Esophagus mucosa (tissue), 1 donor: ENCODE measurements around the gene KCNG2. TPM values are rescaled to one million over a fixed set of nuclear protein-coding genes. Genes with fewer than 3 reads are reported as not detected.
A peak's percentile ranks its signal among the peaks of the same experiment; 100 is the strongest.

Experiments used
- ATAC-seq: fragments of 200-7000 bp; cut with Tn5 transposase; one replicate; pipeline ENCODE4 v1.9.1; 2020
- total RNA-seq: library from RNA; stranded (reverse); gene quantifications from one replicate; pipeline ENCODE4 v1.2.4, GENCODE V29; 2023
- donor health status: DM: yes; HTN: yes; CAD: no.

KCNG2 gene
- total RNA-seq, 1 donor from 2014 or later, result 0.20 TPM

- ATAC-seq, result peak; percentile 17
Measured at GRCh38 chr18:79927607-79928562, 130.1 kb downstream of the KCNG2 start.

DNA sequence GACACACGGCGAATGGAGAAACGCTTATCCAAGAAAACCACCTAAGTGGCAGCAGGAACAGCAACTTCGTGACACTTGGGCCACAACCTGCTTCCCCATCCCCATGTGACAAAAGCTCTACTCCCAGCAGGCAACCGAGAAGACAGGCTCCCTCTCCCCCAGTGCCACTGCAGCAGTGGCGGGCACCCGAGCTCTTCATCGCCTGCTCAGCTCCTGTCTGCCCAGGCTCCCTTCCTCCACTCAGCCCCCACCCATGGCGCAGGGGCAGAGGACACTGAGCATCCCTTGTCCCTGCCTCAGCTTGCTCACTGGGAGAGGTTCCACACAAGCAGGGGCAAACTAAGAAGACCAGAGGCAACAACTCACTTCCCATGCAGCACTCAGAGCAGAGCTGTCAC lies 130.8 kb downstream of the KCNG2 start:
- no peak for ATAC-seq

DNA sequence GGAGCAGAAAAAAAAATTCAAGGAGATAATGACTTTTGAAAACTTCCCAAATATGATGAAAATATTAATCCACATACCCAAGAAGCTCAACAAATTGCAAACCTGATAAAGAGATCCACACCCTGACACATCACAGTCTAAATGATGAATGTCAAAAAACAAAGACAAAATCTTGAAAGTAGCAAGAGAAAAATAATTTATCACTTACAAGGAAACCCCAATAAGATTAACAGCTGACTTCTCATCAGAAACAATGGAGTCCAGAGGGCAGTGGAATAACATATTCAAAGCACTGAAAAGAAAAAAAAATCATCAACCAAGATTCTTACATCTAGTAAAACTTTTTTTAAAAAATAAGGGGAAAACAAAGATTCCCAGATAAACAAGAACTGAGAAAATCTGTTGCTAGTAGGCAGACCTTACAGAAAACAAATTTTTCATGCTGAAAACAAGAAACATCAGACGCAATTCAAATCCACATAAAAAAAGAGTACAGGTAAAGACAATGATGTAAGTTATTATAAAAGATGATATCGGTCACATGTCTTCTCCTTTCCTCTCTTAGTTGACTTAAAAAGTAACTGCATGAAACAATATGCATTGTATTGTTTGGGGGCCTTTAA lies 132.4 kb downstream of the KCNG2 start:
- no peak for ATAC-seq

DNA sequence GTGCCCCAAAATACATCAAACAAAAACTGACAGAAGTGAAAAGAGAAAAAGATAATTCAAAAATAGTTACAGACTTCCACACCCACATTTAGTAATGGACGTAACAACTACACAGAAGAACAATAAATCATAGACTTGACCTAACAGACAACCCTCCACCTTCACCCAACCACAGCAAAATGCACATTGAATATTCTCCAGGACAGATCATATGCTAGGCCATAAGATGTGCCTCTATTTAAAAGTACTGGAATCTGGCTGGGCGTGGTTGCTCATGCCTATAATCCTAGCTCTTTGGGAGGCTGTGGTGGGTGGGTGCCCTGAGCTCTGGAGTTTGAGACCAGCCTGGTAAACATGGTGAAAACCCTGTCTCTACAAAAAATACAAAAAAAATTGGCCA lies 133.7 kb downstream of the KCNG2 start:
- ATAC-seq, result no peak

DNA sequence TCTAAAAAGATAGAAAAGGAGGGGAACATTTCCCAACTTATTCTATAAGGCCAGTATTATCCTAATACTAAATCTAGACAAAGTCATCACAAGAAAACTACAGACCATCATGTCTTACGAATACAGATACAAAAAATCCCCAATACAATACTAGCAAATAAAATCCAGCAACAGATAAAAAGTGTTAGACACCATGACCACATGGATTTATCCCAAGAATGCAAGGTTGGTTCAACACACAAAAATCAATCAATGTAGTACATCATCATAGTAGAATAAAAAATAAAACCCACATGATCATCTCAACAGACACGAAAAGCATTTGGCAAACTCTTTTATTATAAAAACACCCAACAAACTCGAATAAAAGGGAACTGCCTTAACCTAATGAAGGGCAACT lies 135.2 kb downstream of the KCNG2 start:
- ATAC-seq, result no peak

DNA sequence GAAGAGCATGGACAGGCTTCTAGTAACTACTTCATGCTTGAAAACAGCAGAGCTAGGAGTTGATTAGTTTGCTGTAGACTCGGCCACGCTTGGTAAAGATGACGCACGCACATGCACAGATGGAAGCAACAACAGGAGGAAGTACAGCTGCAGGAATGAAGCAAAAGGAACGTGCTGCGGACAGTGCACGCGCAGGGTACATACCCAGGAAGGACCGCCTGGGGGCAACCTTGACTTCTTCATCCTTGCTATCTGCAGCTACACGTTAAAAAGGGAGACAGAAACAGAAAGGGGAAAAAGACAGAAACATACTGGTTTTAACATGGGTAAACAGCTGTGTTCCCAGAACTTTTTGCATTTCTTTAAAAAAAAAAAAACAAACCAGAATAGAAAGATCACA lies 136.0 kb downstream of the KCNG2 start:
- no peak for ATAC-seq

DNA sequence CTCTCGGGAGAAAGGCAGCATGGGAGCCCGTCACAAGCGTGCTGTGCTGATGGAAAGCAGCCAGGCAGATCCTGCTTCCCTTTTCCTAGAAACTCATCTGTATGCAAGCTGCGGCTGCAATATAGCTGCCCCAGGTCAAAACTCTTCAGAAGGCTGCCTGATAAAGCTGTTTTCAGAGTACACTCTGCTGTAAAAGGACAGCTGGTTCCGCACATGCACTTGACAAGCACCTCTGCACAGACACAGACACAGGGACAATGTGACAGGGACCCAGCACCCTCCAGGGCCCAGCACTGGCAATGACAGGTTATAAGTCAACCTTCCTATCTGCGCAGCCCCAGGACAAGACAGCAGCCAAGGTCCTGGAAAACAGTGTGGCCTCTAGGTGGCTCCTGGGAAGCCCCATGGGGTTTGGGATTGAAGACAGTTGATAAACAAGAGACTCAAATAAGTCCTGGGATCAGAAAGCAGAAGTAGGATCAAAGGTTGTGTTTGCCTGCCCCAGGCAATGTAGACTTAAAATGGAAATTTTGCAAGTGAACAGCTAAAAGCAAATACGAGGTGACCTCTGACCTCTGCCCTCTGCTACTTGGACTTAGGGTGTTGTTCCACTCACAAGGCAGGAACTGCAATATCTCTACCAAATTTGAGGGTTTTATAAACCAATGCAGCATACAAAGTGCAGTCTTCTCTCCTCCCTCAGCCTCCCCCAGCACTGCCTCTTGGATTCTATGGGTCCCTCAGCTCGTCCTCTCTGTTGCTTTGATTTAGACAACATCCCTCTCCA lies 136.8 kb downstream of the KCNG2 start:
- no peak for ATAC-seq

DNA sequence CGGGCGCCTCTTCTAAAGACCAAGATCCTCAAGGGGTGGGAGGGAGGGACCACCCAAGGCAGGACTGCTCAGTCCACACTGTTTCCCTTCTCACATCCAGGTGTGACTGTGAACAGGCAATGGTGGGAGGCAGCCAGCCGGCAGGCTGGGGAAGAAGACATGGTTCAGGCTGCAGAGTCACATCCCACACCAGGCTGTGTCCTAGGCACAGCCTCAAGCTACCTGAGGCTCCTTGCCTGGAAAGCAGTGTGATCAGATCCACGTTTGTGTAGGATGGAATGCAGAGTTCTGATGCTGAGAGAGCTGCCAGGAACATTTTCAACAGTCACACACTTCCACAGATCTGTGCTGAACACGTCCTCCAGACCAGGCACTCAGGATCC lies 137.4 kb downstream of the KCNG2 start:
- no peak for ATAC-seq

DNA sequence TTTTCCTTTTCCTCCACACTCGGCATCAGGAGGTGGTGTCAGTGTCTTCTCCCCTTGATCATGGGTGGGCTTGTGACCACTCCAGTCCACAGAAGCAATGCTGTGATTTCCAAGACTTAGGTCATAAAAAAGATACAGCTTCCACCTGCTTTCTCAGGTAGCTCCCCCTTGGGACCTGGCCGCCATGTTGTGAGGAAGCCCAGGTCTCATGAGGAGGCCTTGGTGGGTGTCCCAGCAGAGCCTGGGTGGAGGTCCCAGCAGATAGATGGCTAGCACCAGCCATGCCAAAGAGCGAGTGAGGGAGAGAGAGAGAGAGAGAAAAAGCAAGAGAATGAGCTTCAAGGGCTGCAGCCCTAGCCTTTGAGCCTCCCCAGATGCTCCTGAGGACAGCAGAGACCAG lies 137.8 kb downstream of the KCNG2 start:
- no peak for ATAC-seq

- no peak for ATAC-seq
Measured at GRCh38 chr18:79935925-79936324, 138.2 kb downstream of the KCNG2 start.

GRCh38 chr18:79936641-79937040 lies 138.9 kb downstream of the KCNG2 start:
- ATAC-seq, result no peak

GRCh38 chr18:79937103-79937860 lies 139.5 kb downstream of the KCNG2 start:
- ATAC-seq, result no peak

GRCh38 chr18:79938196-79938595 lies 140.5 kb downstream of the KCNG2 start:
- no peak for ATAC-seq

DNA sequence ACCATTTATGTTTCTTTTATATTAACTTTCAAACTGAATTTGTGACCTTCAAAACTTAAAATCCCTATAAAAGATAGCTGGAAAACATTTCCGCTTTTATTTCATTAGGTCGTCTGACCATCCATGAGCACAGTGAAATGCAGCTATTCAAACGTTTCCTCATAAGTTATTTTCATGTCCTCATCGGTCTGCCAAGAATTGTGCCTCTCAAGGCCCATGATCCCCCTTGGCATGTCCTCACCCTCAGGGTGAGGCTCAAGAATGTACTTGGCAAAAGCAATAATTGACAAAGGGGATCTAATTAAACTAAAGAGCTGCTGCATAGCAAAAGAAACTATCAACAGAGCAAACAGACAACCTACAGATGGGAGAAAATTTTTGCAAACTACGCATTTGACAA lies 141.4 kb downstream of the KCNG2 start:
- no peak for ATAC-seq

GRCh38 chr18:79940126-79940813 lies 142.5 kb downstream of the KCNG2 start:
- ATAC-seq, result peak; percentile 47

DNA sequence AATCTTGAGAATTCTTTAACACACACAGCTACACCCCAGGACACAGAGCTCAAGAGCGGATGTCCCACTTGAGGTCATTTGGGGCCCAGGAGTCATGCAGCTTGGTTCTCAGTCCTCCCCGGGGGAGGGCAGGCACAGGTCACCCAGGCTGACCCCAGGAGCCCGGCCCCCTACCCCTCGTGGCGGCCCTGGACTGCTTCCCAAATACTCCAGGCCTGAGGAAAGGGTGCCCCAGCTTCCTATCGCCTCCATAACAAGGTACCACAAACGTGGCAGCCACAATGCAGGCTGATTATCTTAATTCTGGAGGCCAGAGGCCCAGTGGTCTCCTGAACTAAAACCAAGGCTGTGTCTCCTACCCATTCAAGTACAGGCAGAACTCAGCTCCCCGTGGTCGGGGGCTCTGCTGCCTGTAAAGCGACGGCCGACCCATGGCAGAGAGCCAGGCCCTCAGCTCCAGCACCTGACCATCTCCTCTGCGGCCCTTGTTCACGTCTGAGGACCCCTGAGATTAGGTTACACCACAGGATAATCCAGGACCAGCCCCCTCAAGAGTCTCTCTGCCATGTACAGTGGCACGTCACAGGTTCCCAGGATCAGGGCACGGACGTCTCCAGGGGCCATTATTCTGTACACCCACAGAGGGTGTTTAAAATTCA lies 143.2 kb downstream of the KCNG2 start:
- ATAC-seq, result no peak

DNA sequence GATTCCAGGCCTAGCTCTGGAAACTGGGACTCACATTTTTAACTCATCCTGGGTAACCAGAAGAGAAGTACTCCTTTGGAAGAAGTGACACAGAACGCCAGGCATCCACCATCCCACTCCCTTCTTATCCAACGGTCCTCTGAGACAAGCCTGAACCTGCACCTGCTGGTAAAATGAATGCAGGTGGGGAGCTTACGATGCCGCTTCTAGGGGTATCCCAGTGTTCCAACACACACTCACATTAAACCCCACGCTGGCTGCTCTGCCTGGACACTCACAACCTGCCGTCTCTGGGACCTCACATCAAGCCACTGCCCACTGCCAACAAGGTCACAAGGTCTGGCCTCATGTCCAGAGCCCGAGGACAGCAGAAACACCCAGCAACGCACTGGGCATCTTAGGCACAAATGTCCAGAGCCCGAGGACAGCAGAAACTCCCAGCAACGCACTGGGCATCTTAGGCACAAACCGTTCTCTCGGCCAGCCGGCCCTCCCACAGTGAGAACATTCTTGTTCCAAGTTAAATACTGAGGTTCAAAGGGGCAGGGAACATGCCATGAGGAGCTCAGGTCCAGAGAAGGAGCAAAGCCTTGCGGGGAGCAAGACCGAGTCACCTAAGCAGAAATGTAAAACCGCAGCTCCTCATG lies 143.9 kb downstream of the KCNG2 start:
- no peak for ATAC-seq

GRCh38 chr18:79942211-79942610 lies 144.5 kb downstream of the KCNG2 start:
- ATAC-seq, result no peak

DNA sequence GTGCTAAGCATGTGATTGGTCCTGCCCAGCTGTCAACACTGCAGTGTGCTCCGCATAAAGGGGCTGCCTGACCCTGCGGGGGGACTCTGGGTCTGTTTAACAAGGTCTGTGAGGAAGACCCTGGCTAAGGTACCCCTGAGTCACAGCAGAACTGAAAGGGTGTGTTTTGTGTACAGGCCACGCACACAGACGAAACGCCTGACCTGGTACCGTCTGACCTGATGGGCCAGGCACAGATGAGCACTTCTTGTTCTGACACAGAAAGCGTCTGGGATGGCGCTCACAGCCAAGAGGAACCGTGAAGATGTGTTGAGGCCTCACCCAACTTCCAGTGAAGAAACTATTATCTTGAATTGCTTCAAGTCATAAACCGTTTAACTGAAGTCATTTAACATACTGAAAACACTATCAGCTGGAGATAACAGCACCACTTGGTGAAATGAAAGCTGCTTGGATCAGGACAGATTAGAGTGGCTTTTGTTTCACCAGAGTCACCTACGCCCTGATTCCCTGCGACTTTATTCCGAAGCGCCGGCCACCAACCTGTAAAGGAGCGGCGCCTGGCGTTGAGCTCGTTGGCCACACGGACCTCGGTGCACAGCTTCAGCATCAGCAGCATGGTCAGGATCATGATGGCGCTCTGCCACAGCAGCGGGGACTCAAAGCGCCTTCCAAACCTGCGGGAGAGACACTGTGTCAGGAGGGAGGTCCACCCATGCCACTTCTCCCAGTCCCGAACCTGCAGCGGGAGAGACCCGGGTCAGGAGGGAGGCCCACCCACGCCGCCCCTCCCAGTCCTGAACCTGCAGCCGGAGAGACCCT lies 145.3 kb downstream of the KCNG2 start:
- peak; percentile 14 for ATAC-seq

DNA sequence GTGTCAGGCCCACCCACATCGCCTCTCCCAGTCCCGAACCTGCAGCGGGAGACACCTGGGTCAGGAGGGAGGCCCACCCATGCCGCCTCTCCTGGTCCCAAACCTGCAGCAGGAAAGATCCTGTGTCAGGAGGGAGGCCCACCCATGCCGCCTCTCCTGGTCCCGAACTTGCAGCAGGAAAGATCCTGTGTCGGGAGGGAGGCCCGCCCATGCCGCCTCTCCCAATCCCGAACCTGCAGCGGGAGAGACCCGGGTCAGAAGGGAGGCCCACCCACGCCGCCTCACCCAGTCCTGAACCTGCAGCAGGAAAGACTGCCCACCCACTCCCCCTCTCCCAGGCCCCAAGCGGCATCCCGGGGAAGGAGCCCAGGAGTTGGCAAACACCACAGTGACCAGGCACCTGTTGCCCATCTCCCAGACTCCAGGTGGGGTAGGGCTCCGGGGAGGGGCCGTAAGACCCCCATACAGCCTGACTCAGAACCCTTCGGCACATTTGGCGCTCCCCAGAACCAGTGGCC lies 145.9 kb downstream of the KCNG2 start:
- ATAC-seq, result no peak
